Erythroblast (primary cell): ENCODE data around the gene CNTN4.
A peak's percentile ranks its signal among the peaks of the same experiment; 100 is the strongest.

ENCODE experiments used
- DNase-seq, 2 experiments: peaks; one replicate each; lab custom pipeline; 2025; lab: John Stamatoyannopoulos, UW
- GATA1 ChIP-seq: IDR thresholded peaks from 2 replicates; pipeline ENCODE4 v1.6.1; 2011; ENCODE audit warnings: low read depth, mild to moderate bottlenecking, control low read depth, low read length, moderate library complexity
- POLR2A ChIP-seq: IDR thresholded peaks from 2 replicates; pipeline ENCODE4 v1.6.1; 2011; ENCODE audit warnings: mild to moderate bottlenecking, low read length

The CNTN4 gene

GRCh38 chr3:3066910-3067309 is 968.2 kb downstream of the CNTN4 start:
- DNase-seq = no peak

GRCh38 chr3:3068358-3068881 is 969.8 kb downstream of the CNTN4 start:
- peak in 1 of 2 experiments; percentile 34 for DNase-seq
- TF ChIP-seq GATA1 (no peak), POLR2A (no peak)

More at GRCh38 chr3:3066910-3067309, 968.2 kb downstream of the CNTN4 start:
- TF ChIP-seq POLR2A = no peak
- TF ChIP-seq GATA1 = no peak

- no peak for DNase-seq
- no peak for TF ChIP-seq POLR2A
- no peak for TF ChIP-seq GATA1
Measured at GRCh38 chr3:3069723-3070122, 971.1 kb downstream of the CNTN4 start.

GRCh38 chr3:3071136-3071535 is 972.5 kb downstream of the CNTN4 start:
- DNase-seq = no peak
- TF ChIP-seq POLR2A (no peak), GATA1 (no peak)

GRCh38 chr3:3074551-3075257 is 976.0 kb downstream of the CNTN4 start:
- no peak for DNase-seq
- TF ChIP-seq GATA1 (no peak), POLR2A (no peak)

- TF ChIP-seq POLR2A (no peak), GATA1 (no peak)
- DNase-seq = no peak
Measured at GRCh38 chr3:3080309-3080708, 981.6 kb downstream of the CNTN4 start.

GRCh38 chr3:3081381-3082233 is 982.9 kb downstream of the CNTN4 start:
- TF ChIP-seq POLR2A (no peak), GATA1 (no peak)
- no peak for DNase-seq

- TF ChIP-seq POLR2A (no peak), GATA1 (no peak)
- DNase-seq = no peak
Measured at GRCh38 chr3:3082234-3082924, 983.7 kb downstream of the CNTN4 start.

GRCh38 chr3:3084890-3085289 is 986.2 kb downstream of the CNTN4 start:
- no peak for TF ChIP-seq POLR2A
- no peak for TF ChIP-seq GATA1
- DNase-seq = no peak

- TF ChIP-seq POLR2A = no peak
- TF ChIP-seq GATA1 = no peak
- no peak for DNase-seq
Measured at GRCh38 chr3:3085782-3086181, 987.1 kb downstream of the CNTN4 start.

GRCh38 chr3:3086239-3086638 is 987.6 kb downstream of the CNTN4 start:
- no peak for DNase-seq
- TF ChIP-seq POLR2A (no peak), GATA1 (no peak)

GRCh38 chr3:3087279-3087678 is 988.6 kb downstream of the CNTN4 start:
- DNase-seq = no peak

GRCh38 chr3:3087716-3088465 is 989.2 kb downstream of the CNTN4 start:
- no peak for DNase-seq
- TF ChIP-seq POLR2A (no peak), GATA1 (no peak)

More at GRCh38 chr3:3087279-3087678, 988.6 kb downstream of the CNTN4 start:
- TF ChIP-seq GATA1 (no peak), POLR2A (no peak)
